ENCODE measurements around the gene SMYD4.

DNA sequence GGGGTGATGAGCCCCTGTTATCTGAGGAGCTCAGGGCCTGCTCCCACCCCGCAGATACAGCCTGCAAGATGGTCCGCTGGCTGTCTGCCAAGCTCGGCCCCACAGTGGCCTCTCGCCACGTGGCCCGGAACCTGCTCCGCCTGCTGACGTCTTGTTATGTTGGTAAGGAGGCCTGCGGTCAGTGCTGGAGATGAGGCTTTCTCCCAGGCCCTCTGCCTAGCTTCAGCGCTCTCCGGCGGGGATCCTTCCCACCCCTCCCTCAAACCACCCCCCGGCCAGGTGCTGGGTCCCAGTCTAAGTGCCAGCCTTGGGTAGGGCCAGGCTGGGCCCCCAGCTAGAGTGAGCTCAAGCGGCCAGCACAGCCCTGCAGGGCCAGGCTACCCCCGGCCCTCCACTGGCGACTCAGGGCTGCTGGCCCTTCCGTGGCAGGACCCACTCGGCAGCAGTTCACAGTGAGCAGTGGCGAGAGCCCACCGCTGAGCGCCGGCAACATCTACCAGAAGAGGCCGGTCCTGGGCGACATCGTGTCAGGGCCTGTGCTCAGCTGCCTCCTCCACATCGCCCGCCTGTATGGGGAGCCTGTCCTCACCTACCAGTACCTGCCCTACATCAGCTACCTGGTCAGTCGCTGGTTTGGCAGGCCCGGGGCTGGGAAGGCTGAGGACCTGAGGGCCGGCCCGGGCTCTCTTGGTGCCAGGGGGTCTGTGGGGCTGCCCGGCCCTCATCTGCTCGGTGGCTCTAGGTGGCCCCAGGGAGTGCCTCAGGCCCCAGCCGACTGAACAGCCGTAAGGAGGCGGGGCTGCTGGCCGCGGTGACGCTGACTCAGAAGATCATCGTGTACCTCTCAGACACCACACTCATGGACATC lies 99.1 kb downstream of the SMYD4 start:
- TF ChIP-seq, protein P1, sequence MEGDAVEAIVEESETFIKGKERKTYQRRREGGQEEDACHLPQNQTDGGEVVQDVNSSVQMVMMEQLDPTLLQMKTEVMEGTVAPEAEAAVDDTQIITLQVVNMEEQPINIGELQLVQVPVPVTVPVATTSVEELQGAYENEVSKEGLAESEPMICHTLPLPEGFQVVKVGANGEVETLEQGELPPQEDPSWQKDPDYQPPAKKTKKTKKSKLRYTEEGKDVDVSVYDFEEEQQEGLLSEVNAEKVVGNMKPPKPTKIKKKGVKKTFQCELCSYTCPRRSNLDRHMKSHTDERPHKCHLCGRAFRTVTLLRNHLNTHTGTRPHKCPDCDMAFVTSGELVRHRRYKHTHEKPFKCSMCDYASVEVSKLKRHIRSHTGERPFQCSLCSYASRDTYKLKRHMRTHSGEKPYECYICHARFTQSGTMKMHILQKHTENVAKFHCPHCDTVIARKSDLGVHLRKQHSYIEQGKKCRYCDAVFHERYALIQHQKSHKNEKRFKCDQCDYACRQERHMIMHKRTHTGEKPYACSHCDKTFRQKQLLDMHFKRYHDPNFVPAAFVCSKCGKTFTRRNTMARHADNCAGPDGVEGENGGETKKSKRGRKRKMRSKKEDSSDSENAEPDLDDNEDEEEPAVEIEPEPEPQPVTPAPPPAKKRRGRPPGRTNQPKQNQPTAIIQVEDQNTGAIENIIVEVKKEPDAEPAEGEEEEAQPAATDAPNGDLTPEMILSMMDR (conservative IDR thresholded peaks at IDR 0.05), result no peak
- TF ChIP-seq EZH2 (IDR thresholded peaks at IDR 0.05; ENCODE audit: low read depth), result no peak

Measured in PC-9 (cell line).